ENCODE data around the gene ARL5A. TPM values are rescaled to one million over a fixed set of nuclear protein-coding genes. Genes with fewer than 3 reads are reported as not detected.
A peak's percentile ranks its signal among the peaks of the same experiment; 100 is the strongest.

The ARL5A gene
- total RNA-seq, 1 donor from 2014 or later: 69.5 TPM

DNA sequence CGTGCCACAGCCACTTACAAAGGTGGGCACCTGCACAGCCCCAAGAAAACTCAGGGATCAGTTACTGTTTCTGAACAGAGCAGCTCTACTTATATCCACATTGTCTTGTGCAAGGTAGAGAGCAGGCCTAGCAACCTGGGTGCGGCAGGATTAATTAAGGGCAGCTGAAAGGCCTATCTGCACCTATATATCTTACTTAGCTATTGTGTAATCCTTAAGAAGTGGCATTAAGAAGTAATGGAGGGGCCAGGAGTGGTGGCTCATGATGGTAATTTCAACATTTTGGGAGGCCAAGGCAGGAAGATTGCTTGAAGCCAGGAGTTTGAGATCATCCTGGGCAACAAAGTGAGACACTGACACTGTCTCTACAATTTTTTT is 12.8 kb upstream of the ARL5A start:
- TF ChIP-seq, protein P1, sequence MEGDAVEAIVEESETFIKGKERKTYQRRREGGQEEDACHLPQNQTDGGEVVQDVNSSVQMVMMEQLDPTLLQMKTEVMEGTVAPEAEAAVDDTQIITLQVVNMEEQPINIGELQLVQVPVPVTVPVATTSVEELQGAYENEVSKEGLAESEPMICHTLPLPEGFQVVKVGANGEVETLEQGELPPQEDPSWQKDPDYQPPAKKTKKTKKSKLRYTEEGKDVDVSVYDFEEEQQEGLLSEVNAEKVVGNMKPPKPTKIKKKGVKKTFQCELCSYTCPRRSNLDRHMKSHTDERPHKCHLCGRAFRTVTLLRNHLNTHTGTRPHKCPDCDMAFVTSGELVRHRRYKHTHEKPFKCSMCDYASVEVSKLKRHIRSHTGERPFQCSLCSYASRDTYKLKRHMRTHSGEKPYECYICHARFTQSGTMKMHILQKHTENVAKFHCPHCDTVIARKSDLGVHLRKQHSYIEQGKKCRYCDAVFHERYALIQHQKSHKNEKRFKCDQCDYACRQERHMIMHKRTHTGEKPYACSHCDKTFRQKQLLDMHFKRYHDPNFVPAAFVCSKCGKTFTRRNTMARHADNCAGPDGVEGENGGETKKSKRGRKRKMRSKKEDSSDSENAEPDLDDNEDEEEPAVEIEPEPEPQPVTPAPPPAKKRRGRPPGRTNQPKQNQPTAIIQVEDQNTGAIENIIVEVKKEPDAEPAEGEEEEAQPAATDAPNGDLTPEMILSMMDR (conservative IDR thresholded peaks at IDR 0.05; ENCODE audit: low read depth, low read length): no peak
- H3K4me3 ChIP-seq (ENCODE audit: low read depth, low read length): no peak overlapping the region
- no peak for DNase-seq (ENCODE audit: low read depth)

DNA sequence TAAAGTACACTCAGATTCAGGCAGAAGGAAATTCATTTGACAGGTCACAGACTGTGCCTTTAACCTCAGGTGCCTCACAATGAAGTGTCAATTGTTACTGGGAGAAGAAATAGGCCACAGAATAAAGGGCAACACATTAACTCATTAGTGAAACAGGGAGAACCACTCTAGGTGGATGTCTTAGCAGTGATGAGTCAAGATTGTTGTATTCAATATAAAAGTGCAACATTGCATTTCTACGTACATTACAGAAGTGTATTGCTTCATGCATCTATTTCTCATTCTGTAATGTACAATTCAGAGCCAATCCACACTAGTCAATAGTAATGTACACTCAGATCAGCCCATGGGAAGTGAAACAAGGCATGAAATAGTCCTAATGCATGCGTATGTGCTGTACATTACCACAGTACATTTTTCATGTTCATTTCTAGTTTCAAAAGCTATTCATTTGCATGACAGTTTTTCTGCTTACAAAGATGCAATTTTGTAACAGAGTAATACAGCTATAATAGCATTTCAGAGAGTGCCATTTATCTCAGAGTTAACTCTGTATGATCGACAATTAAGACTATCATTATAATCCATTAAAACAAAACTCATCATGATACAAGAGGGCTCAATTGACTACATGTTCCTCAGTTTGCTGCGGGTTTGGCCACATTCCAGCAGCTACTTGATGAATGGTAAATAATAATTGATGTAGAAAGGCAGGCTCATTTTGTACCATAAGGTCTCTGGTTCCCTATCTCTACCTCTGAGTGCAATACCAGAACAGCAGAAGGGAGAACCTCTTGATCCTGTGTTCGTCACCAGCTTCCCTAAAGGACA is 12.2 kb upstream of the ARL5A start:
- H3K4me3 ChIP-seq (ENCODE audit: low read depth, low read length): no peak overlapping the region
- TF ChIP-seq, protein P1 (conservative IDR thresholded peaks at IDR 0.05; ENCODE audit: low read depth, low read length): no peak
- no peak for DNase-seq (ENCODE audit: low read depth)

DNA sequence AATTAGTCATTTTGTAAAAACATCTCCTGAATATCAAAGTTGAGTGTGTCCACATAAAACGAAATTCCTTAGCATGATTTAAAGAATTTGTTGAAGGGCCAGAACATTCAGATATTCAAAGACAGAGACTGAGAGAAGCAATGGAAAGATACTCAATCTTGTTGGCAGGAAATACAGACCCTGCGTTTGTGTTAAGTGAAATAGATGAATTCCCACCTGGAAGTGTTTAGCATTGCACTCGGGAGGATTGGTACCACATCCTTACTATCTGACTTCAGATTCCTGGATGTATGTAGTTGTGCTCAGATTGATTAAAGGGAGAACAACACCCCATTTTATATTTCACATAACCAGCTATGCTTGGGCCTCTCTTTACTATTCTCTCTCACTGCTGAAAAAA is 9.7 kb upstream of the ARL5A start:
- no peak overlapping the region for H3K4me3 ChIP-seq (ENCODE audit: low read depth, low read length)
- TF ChIP-seq, protein P1 (conservative IDR thresholded peaks at IDR 0.05; ENCODE audit: low read depth, low read length): no peak
- DNase-seq (ENCODE audit: low read depth): no peak

DNA sequence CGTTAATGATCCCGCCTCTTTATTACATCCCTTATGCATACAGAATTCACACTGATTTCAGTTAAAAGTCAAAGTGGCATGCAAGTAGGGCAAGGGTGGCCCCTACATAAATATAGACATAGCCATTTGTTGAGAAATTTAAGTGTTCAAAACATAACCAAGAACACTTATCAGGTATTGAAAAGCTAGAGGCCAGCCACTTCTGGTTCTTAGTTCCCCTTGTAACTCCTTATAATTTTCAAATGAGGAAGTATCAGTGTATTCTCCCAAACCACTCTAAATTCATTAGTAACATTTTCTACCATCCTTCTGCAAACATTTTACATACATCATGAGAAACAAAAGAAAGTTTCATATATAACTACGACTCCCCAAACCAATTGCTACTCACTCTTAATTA is 5.8 kb upstream of the ARL5A start:
- no peak for DNase-seq (ENCODE audit: low read depth)
- no peak overlapping the region for H3K4me3 ChIP-seq (ENCODE audit: low read depth, low read length)
- TF ChIP-seq, protein P1 (conservative IDR thresholded peaks at IDR 0.05; ENCODE audit: low read depth, low read length): no peak

DNA sequence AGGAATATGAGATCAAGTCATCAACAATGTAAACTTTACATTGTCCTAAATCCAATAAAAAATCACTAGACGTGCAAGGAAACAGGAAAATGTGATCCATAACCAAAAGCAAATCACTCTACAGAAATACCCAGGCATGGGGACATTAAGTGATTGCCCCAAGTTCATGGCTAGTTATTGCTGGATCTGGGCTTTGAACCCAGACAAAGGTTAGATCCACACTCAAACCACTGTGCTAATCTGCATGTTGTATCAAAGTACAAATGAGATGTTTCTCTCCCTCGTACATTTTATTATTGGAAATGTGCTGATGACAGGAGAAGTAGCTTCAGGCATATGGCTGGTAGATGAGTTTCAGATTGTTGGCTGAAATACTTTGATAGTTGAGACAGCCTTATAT is 2.7 kb upstream of the ARL5A start:
- no peak for DNase-seq (ENCODE audit: low read depth)
- TF ChIP-seq, protein P1 (conservative IDR thresholded peaks at IDR 0.05; ENCODE audit: low read depth, low read length): no peak
- H3K4me3 ChIP-seq (ENCODE audit: low read depth, low read length): no peak overlapping the region

DNA sequence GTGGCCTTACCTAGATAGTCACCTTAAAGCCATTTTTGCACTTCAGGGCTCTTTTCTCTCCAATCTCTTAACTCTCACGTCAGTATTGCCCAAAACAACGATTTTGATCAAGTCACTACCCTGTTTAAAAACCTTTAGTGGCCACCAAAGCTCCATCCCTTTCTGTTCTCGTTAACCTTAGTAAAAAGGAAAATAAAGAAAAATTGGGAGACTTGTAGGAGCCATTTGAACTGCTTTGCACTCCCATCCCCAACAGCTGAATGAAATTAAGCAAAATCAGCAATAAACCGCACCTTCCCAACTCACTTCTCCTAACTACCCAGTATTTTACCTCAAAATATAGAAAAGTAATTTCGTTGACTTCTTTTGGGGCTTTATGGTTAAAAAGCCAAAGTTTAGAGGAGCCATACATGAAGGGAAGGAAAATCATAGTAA is 686 bp upstream of the ARL5A start:
- TF ChIP-seq, protein P1 (conservative IDR thresholded peaks at IDR 0.05; ENCODE audit: low read depth, low read length): no peak
- H3K4me3 ChIP-seq (ENCODE audit: low read depth, low read length): peak overlapping the region; percentile 87
- DNase-seq (ENCODE audit: low read depth): no peak
